ENCODE measurements around the gene NCOA3. TPM values are rescaled to one million over a fixed set of nuclear protein-coding genes. Genes with fewer than 3 reads are reported as not detected.
"Not testable (repeated sequence)": the region's sequence is repeated elsewhere in the genome, so short reads cannot be mapped to it uniquely, and the experiment has no call there.

NCOA3 gene
- total RNA-seq, 1 donor from 2014 or later = 23.8 TPM

GRCh38 chr20:47461120-47461685, 40.5 kb upstream of the NCOA3 start:
- Histone ChIP-seq H3K9me3 (replicated peaks) (no peaks in the 10 kb centered on the region), H3K36me3 (no peaks in the 10 kb centered on the region), H3K4me1 (peaks cover 23% of the 10 kb centered on the region), H3K27me3 (ENCODE audit: low read depth) (no peaks in the 10 kb centered on the region), H3K4me3 (no peak overlapping the region), H3K27ac (replicated peaks) (no peak overlapping the region)
- no peak for TF ChIP-seq CTCF (IDR thresholded peaks at IDR 0.05; ENCODE audit: borderline replicate concordance)
- no peak for DNase-seq
- intact Hi-C loops (cut with micrococcal nuclease) = no loop called here

GRCh38 chr20:47461906-47462305, 39.8 kb upstream of the NCOA3 start:
- DNase-seq; H3K36me3 ChIP-seq; H3K27ac ChIP-seq (replicated peaks); intact Hi-C loops (cut with micrococcal nuclease); H3K27me3 ChIP-seq (ENCODE audit: low read depth); H3K9me3 ChIP-seq (replicated peaks); H3K4me3 ChIP-seq: not testable (repeated sequence)
- H3K4me1 ChIP-seq = peaks cover 23% of the 10 kb centered on the region

GRCh38 chr20:47464380-47465101, 37.1 kb upstream of the NCOA3 start:
- intact Hi-C loops (cut with micrococcal nuclease) = no loop called here
- peak; percentile 62 for TF ChIP-seq CTCF (IDR thresholded peaks at IDR 0.05; ENCODE audit: borderline replicate concordance)
- H3K4me3 ChIP-seq = no peak overlapping the region
- peak; percentile 61 for DNase-seq
- no peaks in the 10 kb centered on the region for H3K36me3 ChIP-seq
- H3K9me3 ChIP-seq (replicated peaks) = no peaks in the 10 kb centered on the region
- peaks cover 23% of the 10 kb centered on the region for H3K4me1 ChIP-seq
- no peaks in the 10 kb centered on the region for H3K27me3 ChIP-seq (ENCODE audit: low read depth)
- peak overlapping the region; percentile 81 for H3K27ac ChIP-seq (replicated peaks)

GRCh38 chr20:47465335-47466090, 36.2 kb upstream of the NCOA3 start:
- intact Hi-C loops (cut with micrococcal nuclease) = no loop called here
- H3K9me3 ChIP-seq (replicated peaks) = no peaks in the 10 kb centered on the region
- peak overlapping the region; percentile 81 for H3K27ac ChIP-seq (replicated peaks)
- H3K36me3 ChIP-seq = no peaks in the 10 kb centered on the region
- no peaks in the 10 kb centered on the region for H3K27me3 ChIP-seq (ENCODE audit: low read depth)
- H3K4me3 ChIP-seq = no peak overlapping the region
- peaks cover 23% of the 10 kb centered on the region for H3K4me1 ChIP-seq
- DNase-seq = no peak
- no peak for TF ChIP-seq CTCF (IDR thresholded peaks at IDR 0.05; ENCODE audit: borderline replicate concordance)

GRCh38 chr20:47466213-47466612, 35.5 kb upstream of the NCOA3 start:
- no peak overlapping the region for H3K4me3 ChIP-seq
- no peaks in the 10 kb centered on the region for H3K36me3 ChIP-seq
- H3K27me3 ChIP-seq (ENCODE audit: low read depth) = no peaks in the 10 kb centered on the region
- intact Hi-C loops (cut with micrococcal nuclease) = no loop called here
- peaks cover 23% of the 10 kb centered on the region for H3K4me1 ChIP-seq
- no peak for TF ChIP-seq CTCF (IDR thresholded peaks at IDR 0.05; ENCODE audit: borderline replicate concordance)
- no peak for DNase-seq
- no peak overlapping the region for H3K27ac ChIP-seq (replicated peaks)
- H3K9me3 ChIP-seq (replicated peaks) = no peaks in the 10 kb centered on the region

Data from left ventricle myocardium inferior (tissue), 1 donor.